GM19397 (cell line): ENCODE data around the gene PLXNA3.
A peak's percentile ranks its signal among the peaks of the same experiment; 100 is the strongest.

Source experiments
- ATAC-seq: cut with Tn5 transposase; IDR thresholded peaks from one replicate; pipeline ENCODE4 v1.9.1; 2021; ENCODE audit warnings: mild to moderate bottlenecking, moderate library complexity; ENCODE audit not compliant: unreplicated experiment

PLXNA3 gene

GRCh38 chrX:154458116-154458953 lies at the start of gene PLXNA3:
Gene PLXNA3 (plus strand): TSS chrX:154458281. CDS start chrX:154460184, 1,903 bp downstream.
- ATAC-seq: no peak

- no peak for ATAC-seq
Observed at GRCh38 chrX:154408659-154409221, 49.3 kb upstream of the PLXNA3 start.

GRCh38 chrX:154409222-154409871 lies 48.7 kb upstream of the PLXNA3 start, which contains the start of gene DNASE1L1:
Gene DNASE1L1 (minus strand): TSS chrX:154409254. CDS start chrX:154405568, 3,686 bp downstream.
- ATAC-seq: no peak

- ATAC-seq: no peak
Observed at GRCh38 chrX:154411981-154412340, 46.1 kb upstream of the PLXNA3 start.

GRCh38 chrX:154412468-154412867 lies 45.6 kb upstream of the PLXNA3 start:
- ATAC-seq: no peak

- no peak for ATAC-seq
Observed at GRCh38 chrX:154413142-154413541, 44.9 kb upstream of the PLXNA3 start.

GRCh38 chrX:154417157-154417556 lies 40.9 kb upstream of the PLXNA3 start:
- ATAC-seq: no peak

GRCh38 chrX:154419189-154419588 lies 38.9 kb upstream of the PLXNA3 start:
- ATAC-seq: no peak

GRCh38 chrX:154419688-154420401 lies 38.2 kb upstream of the PLXNA3 start:
- ATAC-seq: no peak

- ATAC-seq: no peak
Observed at GRCh38 chrX:154420402-154420756, 37.7 kb upstream of the PLXNA3 start.

- no peak for ATAC-seq
Observed at GRCh38 chrX:154426916-154427770, 30.9 kb upstream of the PLXNA3 start.

- ATAC-seq: peak; percentile 98
Observed at GRCh38 chrX:154428176-154429171, 29.6 kb upstream of the PLXNA3 start, which contains the start of gene ATP6AP1. Gene ATP6AP1 (plus strand): TSS chrX:154428677. CDS start chrX:154428693, 16 bp downstream.

- ATAC-seq: no peak
Observed at GRCh38 chrX:154429711-154430110, 28.4 kb upstream of the PLXNA3 start.

GRCh38 chrX:154430479-154430878 lies 27.6 kb upstream of the PLXNA3 start:
- ATAC-seq: no peak

- no peak for ATAC-seq
Observed at GRCh38 chrX:154430916-154431315, 27.2 kb upstream of the PLXNA3 start.

- ATAC-seq: no peak
Observed at GRCh38 chrX:154431341-154431740, 26.7 kb upstream of the PLXNA3 start.

- no peak for ATAC-seq
Observed at GRCh38 chrX:154432210-154432609, 25.9 kb upstream of the PLXNA3 start.

GRCh38 chrX:154433605-154434004 lies 24.5 kb upstream of the PLXNA3 start:
- ATAC-seq: no peak
